HG02642 (cell line): ENCODE results near the gene ZNF783.

Experiments used
- ATAC-seq: cut with Tn5 transposase; IDR thresholded peaks from one replicate; pipeline ENCODE4 v1.9.1; 2021; ENCODE audit warnings: mild to moderate bottlenecking; ENCODE audit not compliant: unreplicated experiment, poor library complexity

Gene ZNF783

GRCh38 chr7:149280151-149280550 is 18.2 kb downstream of the ZNF783 start:
- ATAC-seq = no peak

- no peak for ATAC-seq
These were observed 18.9 kb downstream of the ZNF783 start for GRCh38 chr7:149280661-149281507.

- no peak for ATAC-seq
These were observed 19.7 kb downstream of the ZNF783 start for GRCh38 chr7:149281508-149282330.

- no peak for ATAC-seq
These were observed 20.3 kb downstream of the ZNF783 start for GRCh38 chr7:149282331-149282655.

DNA sequence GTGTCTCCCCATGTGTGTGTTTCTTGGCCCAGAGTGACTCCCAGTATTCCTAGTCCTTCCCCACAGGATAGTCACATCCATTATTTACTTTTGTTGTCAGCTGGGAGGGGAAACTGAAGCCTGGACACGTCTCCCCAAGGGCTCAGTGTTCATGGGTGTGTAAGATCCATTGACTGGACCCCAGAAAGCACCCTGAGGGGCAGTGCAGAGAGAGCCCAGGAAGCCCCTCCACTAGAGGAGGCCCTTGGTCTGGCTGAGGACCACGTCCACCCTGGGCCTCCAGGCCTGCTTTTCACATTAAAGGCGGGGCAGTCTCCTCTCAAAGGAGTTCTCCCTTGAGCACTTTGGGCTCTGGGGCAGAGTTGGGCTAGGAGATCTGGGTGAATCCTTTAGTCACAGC is 21.3 kb downstream of the ZNF783 start:
- ATAC-seq = no peak

DNA sequence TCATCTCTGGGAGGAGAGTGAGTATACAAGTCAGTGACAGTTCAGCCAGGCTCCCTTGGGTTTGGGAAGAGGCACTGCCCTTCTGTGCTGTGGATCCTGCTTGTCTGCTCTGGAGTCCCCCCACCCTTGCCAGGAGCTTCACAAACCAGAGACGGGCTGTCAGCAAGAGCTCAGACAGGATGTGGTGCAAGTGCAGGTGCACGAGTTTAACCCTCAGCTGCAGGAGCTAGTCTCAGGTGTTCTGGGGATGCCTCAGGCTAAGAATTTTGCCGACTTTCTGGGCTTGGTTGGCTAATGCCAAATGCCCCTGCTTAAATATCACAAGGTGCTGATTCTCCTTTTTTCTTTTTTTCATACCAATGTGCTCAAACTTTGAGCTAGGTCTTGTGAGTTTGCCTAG is 22.3 kb downstream of the ZNF783 start:
- no peak for ATAC-seq

DNA sequence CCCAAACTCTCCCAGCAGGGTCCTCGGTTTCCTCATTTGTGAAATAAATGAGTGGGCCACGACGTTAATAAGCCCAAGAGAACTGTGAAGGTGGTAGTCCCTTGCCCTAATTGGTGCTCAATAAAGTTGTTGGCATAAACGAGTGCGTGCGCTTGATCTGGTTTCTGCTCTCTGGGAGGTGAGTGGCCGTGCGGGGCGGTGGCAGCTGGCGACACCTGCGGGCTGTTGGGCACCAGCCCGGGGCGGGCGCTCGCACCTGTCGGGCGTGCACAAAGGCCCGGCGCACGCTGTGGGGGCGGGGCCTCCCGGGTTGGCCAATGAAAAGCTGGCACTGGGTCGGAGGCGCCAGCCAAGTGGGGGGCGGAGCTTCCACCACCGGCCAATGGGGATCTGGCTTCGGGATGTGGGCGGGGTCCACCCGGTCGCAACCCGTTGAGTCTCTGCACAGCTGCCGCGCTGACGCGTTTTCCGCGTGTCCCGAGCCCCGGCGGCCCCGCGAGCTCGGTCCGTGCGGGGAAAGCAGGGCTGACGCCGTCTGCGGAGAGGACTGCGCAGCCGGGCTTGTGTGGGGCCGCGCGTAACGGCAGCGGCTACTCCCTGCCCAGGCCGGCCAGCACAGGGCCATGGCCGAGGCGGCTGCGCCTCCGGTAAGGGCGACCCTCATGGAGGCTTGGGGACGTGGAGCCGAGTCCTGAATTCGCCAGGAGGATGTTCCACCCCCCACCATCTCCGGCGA is 23.0 kb downstream of the ZNF783 start:
- peak; percentile 97 for ATAC-seq

DNA sequence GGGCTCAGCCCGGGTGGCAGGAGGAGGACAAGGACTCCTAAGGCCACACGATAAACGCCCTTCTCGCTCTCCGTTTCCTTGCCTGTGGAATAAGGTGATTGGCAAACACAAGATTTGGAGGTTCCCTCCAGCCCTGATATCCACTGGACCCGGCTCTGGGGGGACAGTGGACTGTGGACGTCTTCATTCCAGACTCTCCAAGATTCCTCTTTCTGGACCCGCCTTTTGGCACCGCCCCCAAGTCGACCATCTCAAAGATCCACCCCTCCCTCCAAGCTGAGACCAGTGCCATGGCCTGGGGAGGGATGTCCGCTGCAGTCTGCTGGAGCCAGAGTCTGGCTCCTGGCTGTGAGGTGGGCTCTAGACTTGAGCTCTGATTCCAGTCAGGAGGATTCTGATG is 23.6 kb downstream of the ZNF783 start:
- ATAC-seq = no peak

DNA sequence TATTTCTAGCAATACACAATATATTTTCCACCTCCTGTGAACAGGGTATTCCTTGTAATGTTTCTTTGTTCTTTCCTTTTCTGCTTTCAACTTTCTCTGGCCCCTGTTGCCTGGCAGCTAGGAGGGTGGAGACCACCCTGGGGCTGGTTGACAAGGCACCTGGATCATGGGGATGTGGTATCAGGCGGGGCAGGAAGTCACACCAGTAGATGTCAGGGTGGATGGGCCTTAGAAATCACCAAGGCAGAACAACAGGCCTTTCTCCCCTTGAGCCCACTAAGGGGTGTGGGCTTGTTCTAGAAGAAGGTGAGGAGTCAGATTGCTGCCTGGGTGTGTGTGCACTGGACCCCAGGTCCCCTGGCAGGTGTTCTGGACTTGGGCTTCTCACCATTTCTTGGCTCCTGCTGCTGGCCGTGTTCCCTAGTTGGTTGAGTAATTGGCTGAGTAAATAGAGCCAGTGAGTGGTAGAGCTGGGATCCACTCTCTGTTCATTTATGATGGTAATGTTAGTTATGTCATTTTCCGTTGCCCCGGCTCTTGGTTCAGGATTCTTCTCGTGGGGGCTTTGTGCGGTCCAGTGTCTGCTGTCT is 24.9 kb downstream of the ZNF783 start:
- ATAC-seq = no peak

- ATAC-seq = no peak
These were observed 25.6 kb downstream of the ZNF783 start for GRCh38 chr7:149287622-149288021.

GRCh38 chr7:149289262-149289661 is 27.3 kb downstream of the ZNF783 start:
- ATAC-seq = no peak

GRCh38 chr7:149289856-149290255 is 27.9 kb downstream of the ZNF783 start:
- ATAC-seq = no peak

DNA sequence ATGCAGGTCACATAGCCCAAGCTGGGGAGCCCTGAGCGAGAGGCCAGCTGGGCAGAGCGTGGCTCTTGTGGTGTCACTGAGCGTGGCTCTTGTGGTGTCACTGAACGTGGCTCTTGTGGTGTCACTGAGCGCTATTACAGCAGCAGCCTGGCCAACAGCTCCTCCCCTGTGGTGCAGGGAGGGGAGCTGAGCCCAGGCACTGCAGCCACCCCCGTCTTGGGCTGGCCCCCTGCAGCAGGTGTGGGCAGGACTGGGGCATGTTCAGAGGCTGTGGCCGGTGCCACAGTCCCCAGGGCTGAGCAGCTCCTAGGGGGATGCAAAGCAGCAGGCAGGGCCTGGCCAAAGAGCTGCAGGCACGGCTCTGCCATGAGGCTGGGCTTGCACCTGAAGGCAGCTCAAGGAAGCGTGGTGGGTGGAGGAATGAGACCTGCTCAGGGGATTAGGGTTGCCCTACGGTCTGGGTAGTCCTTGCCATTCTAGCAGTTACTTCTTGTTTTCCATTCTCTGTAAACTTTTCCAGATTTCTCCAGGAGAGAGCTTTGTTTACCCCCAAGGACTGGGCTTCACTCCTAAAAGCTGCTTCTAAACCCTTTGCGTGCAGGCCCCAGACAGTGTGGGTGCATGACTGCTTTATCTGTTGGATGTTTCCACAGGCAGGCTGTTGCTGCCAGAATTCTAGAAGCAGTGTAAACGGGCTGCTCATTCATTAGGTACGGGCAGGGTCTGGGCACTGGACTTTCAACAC is 29.2 kb downstream of the ZNF783 start:
- ATAC-seq = no peak

- ATAC-seq = no peak
These were observed 29.9 kb downstream of the ZNF783 start for GRCh38 chr7:149291781-149292461.

GRCh38 chr7:149292462-149292823 is 30.4 kb downstream of the ZNF783 start:
- no peak for ATAC-seq

- ATAC-seq = no peak
These were observed 31.3 kb downstream of the ZNF783 start for GRCh38 chr7:149293338-149293737.

- no peak for ATAC-seq
These were observed 32.1 kb downstream of the ZNF783 start for GRCh38 chr7:149293946-149294633.

DNA sequence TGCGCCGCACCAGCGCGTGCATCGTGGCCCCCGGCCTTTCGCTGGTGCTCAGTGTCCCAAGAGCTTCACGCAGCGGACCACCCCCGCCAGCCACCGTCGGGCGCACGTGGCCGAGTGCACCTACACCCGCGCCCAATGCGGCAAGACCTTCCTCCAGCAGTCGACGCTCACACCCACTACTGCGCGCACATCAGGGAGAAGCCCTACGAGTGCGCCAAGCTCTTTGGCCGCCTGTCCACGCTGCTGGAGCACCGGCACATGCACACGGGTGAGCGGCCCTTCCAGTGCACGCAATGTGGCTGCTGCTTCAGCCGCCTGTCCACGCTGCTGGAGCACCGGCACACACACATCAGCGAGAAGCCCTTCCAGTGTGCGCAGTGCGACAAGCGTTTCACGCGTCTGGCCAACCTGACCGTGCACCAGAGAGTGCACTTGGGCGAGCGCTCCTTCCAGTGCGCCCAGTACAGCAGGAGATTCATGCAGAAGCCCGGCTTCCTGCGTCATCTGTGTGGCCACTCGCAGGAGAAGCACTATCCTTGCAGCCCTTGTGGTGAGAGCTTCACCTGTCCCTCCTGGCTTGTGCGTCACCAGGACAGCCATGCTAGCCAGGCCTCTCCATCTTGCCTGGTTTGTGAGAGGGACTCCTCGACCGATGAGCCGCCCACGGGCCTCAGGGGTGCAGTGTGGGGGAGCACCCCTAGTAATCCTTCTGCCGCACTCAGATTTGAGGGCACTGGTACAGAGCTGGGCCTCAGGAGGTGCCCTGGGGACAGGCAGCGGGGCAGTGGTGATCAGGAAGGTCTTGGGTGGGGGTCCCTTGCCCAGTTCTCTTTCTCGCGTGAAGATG is 32.9 kb downstream of the ZNF783 start:
- no peak for ATAC-seq
